OCI-LY7 (cell line): Measurements from ENCODE around the gene ASXL2. TPM values are rescaled to one million over a fixed set of nuclear protein-coding genes. Genes with fewer than 3 reads are reported as not detected.

Source experiments
- BruUV-seq: library from RNA; stranded (reverse); fragments of 400-500 nt; replicated peaks from 2 replicates; lab custom pipeline; 2021; lab: Mats Ljungman, UMichigan
- CTCF ChIA-PET: fragments of 300-600 bp; sonication (Branson Sonifier 250); formaldehyde crosslinking; loops from one replicate; lab custom pipeline; 2022; ENCODE audit warnings: antibody characterized with exemption; ENCODE audit not compliant: unreplicated experiment; lab: Charles Lee
- POLR2A ChIA-PET: fragments of 300-600 bp; sonication (Branson Sonifier 250); formaldehyde crosslinking; loops from one replicate; lab custom pipeline; 2022; ENCODE audit warnings: antibody characterized with exemption; lab: Charles Lee
- DNase-seq: peaks from one replicate; pipeline ENCODE4 v3.0.0-alpha.2; 2015; ENCODE audit warnings: low spot score
- H2AFZ ChIP-seq: fragments of 200-600 bp; sonication (generic), shearing (Covaris generic); 2 replicates; pipeline ENCODE4 v1.6.1; 2014; ENCODE audit warnings: mild to moderate bottlenecking, antibody characterized with exemption, low read length, moderate library complexity
- H3K27ac ChIP-seq: fragments of 200-600 bp; sonication (generic); 2 replicates; pipeline ENCODE4 v1.5.1; 2014; ENCODE audit warnings: mixed run types, low read depth, mild to moderate bottlenecking, moderate library complexity, low read length, inconsistent platforms; ENCODE audit not compliant: poor library complexity, severe bottlenecking
- H3K36me3 ChIP-seq: fragments of 200-600 bp; sonication (generic); 2 replicates; pipeline ENCODE4 v1.6.1; 2014; ENCODE audit warnings: mild to moderate bottlenecking, antibody characterized with exemption, low read length, moderate library complexity, mixed read lengths; ENCODE audit not compliant: insufficient read depth
- H3K4me1 ChIP-seq: fragments of 200-600 bp; sonication (generic); 2 replicates; pipeline ENCODE4 v1.5.1; 2014; ENCODE audit warnings: mild to moderate bottlenecking, low read length; ENCODE audit not compliant: insufficient read depth, poor library complexity, severe bottlenecking
- H3K4me2 ChIP-seq: fragments of 200-600 bp; sonication (generic); 2 replicates; pipeline ENCODE4 v1.6.1; 2014; ENCODE audit warnings: mild to moderate bottlenecking, low read length
- H3K4me3 ChIP-seq: fragments of 200-600 bp; sonication (generic); 2 replicates; pipeline ENCODE4 v1.5.1; 2014; ENCODE audit warnings: mild to moderate bottlenecking, low read depth, low read length; ENCODE audit not compliant: poor library complexity, severe bottlenecking
- H3K79me2 ChIP-seq: fragments of 200-600 bp; sonication (generic); 2 replicates; pipeline ENCODE4 v1.6.1; 2016; ENCODE audit warnings: low read depth, mild to moderate bottlenecking, low read length, moderate library complexity, mixed read lengths; ENCODE audit not compliant: insufficient read depth
- H3K9me2 ChIP-seq: fragments of 200-600 bp; sonication (generic); 2 replicates; pipeline ENCODE4 v1.6.1; 2016; ENCODE audit warnings: mild to moderate bottlenecking, low read length, mixed read lengths; ENCODE audit not compliant: insufficient read depth
- H3K9me3 ChIP-seq: fragments of 200-600 bp; sonication (generic); 2 replicates; pipeline ENCODE4 v1.6.1; 2014; ENCODE audit warnings: mild to moderate bottlenecking, mixed run types, low read length, mixed read lengths
- H4K20me1 ChIP-seq: fragments of 200-600 bp; sonication (generic); 2 replicates; pipeline ENCODE4 v1.6.1; 2014; ENCODE audit warnings: mild to moderate bottlenecking, antibody characterized with exemption, low read length, moderate library complexity, mixed read lengths; ENCODE audit not compliant: insufficient read depth
- CTCF ChIP-seq: fragments of 200-600 bp; sonication (generic); conservative IDR thresholded peaks from 2 replicates; pipeline ENCODE4 v1.5.1; 2014; ENCODE audit warnings: mild to moderate bottlenecking, antibody characterized with exemption, low read length, moderate library complexity, mixed read lengths
- EZH2phosphoT487 ChIP-seq: fragments of 200-600 bp; sonication (generic); IDR thresholded peaks from 2 replicates; pipeline ENCODE4 v1.6.1; 2018; ENCODE audit warnings: low read depth, borderline replicate concordance, mild to moderate bottlenecking, mixed run types, antibody characterized with exemption, low read length, moderate library complexity, mixed read lengths
- intact Hi-C: fragments of 100-400 bp; cut with micrococcal nuclease; formaldehyde crosslinking; loops from one replicate; pipeline ENCODE4 v1.10.0; 2022; ENCODE audit not compliant: unreplicated experiment
- total RNA-seq, 2 experiments: library from RNA; depleted of rRNA in 1 of 2; stranded (reverse); fragments of >200 nt in 1 of 2; shearing (Covaris generic) in 1 of 2; gene quantifications; 2 replicates each; pipeline ENCODE4 v1.2.3, GENCODE V29; 2014 to 2022

The ASXL2 gene
- total RNA-seq, 2 experiments from 2014 or later: 12.4 to 31.8 TPM

- Histone ChIP-seq H2AFZ (no peak overlapping the region), H3K36me3 (no peaks in the 10 kb centered on the region), H3K9me3 (no peaks in the 10 kb centered on the region), H3K4me3 (no peak overlapping the region), H4K20me1 (no peaks in the 10 kb centered on the region), H3K27ac (no peak overlapping the region), H3K9me2 (no peaks in the 10 kb centered on the region), H3K4me2 (no peak overlapping the region), H3K4me1 (no peaks in the 10 kb centered on the region), H3K79me2 (no peaks in the 10 kb centered on the region)
- intact Hi-C loops: no loop called here
- DNase-seq: no peak
- ChIA-PET CTCF (no interaction called here), POLR2A (no interaction called here)
- BruUV-seq: no TSS peak
- TF ChIP-seq CTCF (no peak; the same call in 1 of the 2 replicates), EZH2phosphoT487 (no peak)
Observed at GRCh38 chr2:25692737-25693445, 185.4 kb downstream of the ASXL2 start.

- TF ChIP-seq EZH2phosphoT487 (no peak), CTCF (no peak)
- Histone ChIP-seq H2AFZ (no peak overlapping the region), H3K9me3 (no peaks in the 10 kb centered on the region), H3K9me2 (no peaks in the 10 kb centered on the region), H3K36me3 (no peaks in the 10 kb centered on the region), H3K4me3 (no peak overlapping the region), H4K20me1 (no peaks in the 10 kb centered on the region), H3K27ac (no peak overlapping the region), H3K4me1 (no peaks in the 10 kb centered on the region), H3K79me2 (no peaks in the 10 kb centered on the region), H3K4me2 (no peak overlapping the region)
- intact Hi-C loops: no loop called here
- POLR2A ChIA-PET: interaction anchor here (0.7 to 1.1 kb wide), 2 partner anchors 8 to 49 kb away, joined by 3 to 4 read pairs; no protein-coding TSS in a partner anchor
- no TSS peak for BruUV-seq
- CTCF ChIA-PET: no interaction called here
- no peak for DNase-seq
Observed at GRCh38 chr2:25692143-25692542, 186.1 kb downstream of the ASXL2 start.

GRCh38 chr2:25690058-25690457 lies 188.2 kb downstream of the ASXL2 start:
- ChIA-PET CTCF (no interaction called here), POLR2A (no interaction called here)
- TF ChIP-seq EZH2phosphoT487 (no peak), CTCF (no peak)
- H3K9me2 ChIP-seq: no peaks in the 10 kb centered on the region
- intact Hi-C loops: no loop called here
- H3K36me3 ChIP-seq: no peaks in the 10 kb centered on the region
- no peak for DNase-seq
- H2AFZ ChIP-seq: no peak overlapping the region
- H3K9me3 ChIP-seq: no peaks in the 10 kb centered on the region
- H4K20me1 ChIP-seq: no peaks in the 10 kb centered on the region
- no TSS peak for BruUV-seq
- H3K4me3 ChIP-seq: no peak overlapping the region
- H3K4me1 ChIP-seq: no peaks in the 10 kb centered on the region
- H3K79me2 ChIP-seq: no peaks in the 10 kb centered on the region
- no peak overlapping the region for H3K4me2 ChIP-seq
- no peak overlapping the region for H3K27ac ChIP-seq
